GM21786 (cell line): ENCODE data around the gene RAB14.
"Not testable (repeated sequence)": the region's sequence is repeated elsewhere in the genome, so short reads cannot be mapped to it uniquely, and the experiment has no call there.

ENCODE experiments used
- ATAC-seq: cut with Tn5 transposase; IDR thresholded peaks from one replicate; pipeline ENCODE4 v1.9.1; 2021; ENCODE audit not compliant: unreplicated experiment

The RAB14 gene

DNA sequence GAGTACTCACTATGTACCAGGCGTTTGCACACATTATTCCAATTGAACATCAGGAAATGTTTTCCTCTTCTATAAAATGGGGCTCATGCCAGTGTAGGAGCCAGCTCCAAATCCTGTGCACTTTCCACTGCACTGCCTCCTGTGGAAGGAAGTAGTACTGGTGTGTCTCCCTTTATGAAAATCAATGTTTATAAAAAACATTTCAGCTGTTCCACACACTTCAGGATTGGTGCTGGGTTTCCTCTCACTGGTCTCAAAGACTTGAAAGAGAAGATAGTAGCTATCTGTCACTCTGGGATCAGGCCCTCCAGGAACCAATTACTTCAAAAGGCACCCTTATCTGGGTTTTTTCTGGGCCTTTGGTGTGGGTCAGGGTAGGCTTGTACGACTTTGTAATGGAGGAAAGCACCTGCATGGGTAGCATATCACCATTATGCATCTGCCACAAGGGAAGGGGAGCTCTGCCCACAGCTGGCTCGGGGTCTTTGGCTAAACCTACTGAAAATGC, 32.5 kb downstream of the RAB14 start:
- no peak for ATAC-seq

DNA sequence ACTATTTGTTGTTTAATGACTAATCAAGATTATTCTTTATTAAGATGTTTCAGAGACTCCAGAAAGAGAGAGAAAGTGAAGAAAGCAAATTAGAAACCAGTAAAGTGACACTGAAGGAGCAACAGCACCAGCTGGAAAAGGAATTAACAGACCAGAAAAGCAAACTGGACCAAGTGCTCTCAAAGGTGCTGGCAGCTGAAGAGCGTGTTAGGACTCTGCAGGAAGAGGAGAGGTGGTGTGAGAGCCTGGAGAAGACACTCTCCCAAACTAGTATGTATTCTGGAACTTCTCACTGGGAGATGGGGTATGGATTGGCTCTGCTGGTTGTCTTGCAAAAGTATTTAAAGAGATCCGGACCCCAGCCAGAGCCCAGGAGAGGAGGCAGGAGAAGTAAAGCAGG, 33.6 kb downstream of the RAB14 start:
- no peak for ATAC-seq

DNA sequence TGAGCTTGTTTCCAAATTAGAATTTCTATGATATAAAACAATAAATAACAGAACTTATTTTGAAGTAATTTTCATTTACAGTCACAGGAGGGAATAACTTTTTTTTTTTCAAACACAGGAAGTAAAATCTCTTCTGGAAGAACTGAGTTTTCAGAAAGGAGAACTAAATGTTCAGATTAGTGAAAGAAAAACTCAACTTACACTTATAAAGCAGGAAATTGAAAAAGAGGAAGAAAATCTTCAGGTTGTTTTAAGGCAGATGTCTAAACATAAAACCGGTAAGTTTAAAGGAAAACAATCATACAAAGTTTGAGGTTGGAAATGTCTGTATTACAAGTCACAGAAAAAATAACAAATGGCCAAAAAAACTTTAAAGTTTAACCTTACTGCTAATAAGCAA, 41.6 kb downstream of the RAB14 start:
- no peak for ATAC-seq

DNA sequence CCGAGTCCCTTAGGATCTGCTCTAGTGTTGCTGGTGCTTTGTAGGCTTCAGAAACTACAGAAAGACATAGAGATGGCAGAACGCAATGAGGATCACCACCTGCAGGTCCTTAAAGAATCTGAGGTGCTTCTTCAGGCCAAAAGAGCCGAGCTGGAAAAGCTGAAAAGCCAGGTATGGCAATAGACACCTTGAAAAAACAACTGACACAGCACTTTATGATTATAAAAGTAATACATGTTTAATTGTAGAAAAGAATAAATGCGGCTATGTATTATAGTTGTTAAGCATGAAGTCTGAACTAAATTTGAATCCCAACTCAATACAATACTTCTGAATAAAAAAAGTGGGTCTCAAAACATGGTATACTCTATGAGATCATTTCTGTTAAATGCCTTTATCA, 43.7 kb downstream of the RAB14 start:
- ATAC-seq: no peak

DNA sequence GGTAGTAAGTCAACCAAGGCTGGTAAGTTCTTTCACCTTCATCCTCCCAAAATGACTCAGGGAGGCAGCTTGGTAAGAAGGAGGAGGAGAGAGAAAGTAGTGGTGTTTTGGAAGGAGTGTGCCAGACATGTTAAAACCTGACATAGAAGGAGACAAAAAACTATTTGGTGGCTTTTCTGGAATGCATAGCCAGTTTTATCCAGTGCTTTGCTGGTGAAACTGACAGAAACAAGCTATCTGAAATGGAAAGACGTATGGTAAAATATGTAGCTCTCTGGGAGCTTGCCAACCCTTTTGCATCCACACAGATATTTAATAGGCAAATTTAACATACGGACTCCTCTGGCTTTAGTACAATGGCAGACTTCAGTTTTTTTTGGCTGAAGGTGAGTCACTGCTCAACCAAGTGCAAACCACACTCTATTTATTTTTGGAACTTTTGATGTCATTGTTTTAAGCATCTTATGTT, 45.4 kb downstream of the RAB14 start:
- ATAC-seq: peak; percentile 76

DNA sequence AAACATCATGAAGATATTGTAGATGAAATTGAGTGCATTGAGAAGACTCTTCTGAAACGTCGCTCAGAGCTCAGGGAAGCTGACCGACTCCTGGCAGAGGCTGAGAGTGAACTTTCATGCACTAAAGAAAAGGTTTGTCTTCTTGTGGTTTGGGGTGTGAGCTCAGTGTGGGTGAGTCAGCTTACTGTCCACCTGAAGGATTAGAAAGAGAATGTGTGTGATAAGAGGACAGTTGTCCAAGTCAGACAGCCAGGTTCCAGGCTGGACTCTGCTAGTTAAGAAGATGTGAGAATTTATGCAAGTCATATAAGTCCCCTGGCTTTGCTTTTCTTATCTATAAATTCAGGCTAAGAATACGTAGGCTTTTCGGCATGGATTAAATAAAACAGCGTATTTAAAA, 46.9 kb downstream of the RAB14 start:
- ATAC-seq: no peak

DNA sequence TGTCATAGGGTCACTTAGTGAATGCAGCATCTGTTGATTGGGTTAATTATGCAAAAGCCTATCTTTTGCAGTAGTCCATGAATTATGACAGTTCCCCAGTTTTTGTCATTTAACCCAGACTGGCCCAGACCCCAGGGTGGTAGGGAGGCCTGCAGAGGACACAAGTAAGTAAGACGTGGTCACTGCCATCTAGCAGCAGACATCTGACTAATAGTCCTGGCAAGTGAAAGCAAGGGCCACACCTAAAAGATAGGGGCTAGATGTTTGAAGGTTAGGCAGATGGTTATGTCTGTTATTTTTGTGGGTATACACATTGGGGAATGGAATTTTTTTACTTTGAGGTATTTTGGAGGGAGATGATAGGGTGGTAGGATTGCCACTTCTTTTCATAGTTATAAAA, 48.0 kb downstream of the RAB14 start:
- ATAC-seq: no peak

DNA sequence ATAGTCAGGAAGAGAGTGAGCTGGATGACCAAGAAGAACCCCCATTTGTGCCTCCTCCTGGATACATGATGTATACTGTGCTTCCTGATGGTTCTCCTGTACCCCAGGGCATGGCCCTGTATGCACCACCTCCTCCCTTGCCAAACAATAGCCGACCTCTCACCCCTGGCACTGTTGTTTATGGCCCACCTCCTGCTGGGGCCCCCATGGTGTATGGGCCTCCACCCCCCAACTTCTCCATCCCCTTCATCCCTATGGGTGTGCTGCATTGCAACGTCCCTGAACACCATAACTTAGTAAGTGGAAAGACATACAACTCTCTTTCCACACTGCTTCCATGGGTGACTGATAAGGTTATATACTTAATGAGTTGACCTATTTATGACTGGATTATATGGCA, 51.5 kb downstream of the RAB14 start:
- no peak for ATAC-seq

DNA sequence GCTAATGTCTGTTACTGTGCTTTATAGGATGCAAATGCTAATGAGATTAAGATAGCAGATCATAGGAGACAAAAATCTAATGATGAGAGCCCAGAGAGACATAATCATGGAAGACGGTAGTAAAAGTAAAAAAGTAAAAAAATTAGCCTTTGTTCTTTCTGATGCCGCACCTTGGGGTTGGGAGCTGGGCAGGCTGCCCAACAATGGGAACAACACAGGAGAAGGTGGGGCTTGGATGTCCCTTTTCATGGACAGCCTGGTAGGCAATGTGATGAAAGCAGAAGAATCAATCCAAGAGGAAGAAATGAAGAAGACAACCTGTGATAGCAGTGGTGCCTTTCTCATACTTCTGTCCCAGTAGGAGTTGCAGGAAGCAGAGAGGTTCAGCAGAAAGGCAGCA, 57.2 kb downstream of the RAB14 start:
- ATAC-seq: no peak

DNA sequence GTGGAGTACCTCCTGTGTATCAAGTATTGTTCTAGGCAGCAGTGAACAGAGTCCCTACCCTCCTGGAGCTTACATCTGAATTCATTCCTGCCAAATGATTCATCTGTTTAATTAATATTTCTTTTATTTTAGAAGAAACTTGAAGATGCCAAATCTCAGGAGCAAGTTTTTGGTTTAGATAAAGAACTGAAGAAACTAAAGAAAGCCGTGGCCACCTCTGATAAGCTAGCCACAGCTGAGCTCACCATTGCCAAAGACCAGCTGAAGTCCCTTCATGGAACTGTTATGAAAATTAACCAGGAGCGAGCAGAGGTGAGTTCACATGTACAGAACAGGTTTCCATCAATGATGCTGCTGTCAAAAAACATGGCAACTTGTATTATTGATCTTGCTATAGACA, 57.9 kb downstream of the RAB14 start:
- ATAC-seq: no peak

DNA sequence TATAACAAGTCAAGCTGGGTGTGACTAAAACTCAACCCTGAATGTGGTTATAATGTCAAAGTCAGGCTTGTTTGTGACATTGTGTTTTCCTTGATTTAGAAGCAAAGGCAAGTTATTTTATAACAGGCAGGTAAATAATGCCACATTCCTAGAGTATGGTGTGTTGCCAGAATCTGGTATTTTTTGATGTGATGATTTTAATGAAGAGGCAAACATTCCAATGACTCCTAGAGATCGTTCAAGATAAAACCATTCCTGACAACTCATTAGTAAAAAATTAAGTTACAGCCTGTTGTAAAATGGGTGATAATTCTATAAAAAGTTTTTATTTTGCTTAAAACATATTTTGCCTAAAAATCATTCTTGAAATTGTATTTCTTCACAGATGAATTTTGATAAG, 60.0 kb downstream of the RAB14 start:
- no peak for ATAC-seq

DNA sequence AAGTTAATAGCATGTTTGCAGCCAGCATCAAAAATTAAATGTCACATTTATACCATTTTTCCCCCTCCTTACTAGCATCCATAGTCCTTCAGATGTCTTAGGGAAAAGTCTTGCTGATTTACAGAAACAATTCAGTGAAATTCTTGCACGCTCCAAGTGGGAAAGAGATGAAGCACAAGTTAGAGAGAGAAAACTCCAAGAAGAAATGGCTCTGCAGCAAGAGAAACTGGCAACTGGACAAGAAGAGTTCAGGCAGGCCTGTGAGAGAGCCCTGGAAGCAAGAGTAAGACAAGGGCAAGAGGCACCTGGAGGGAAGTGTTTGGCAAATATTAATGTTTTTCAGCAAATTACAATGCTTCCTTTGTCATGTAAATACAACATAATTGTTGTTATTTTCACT, 60.4 kb downstream of the RAB14 start:
- no peak for ATAC-seq

DNA sequence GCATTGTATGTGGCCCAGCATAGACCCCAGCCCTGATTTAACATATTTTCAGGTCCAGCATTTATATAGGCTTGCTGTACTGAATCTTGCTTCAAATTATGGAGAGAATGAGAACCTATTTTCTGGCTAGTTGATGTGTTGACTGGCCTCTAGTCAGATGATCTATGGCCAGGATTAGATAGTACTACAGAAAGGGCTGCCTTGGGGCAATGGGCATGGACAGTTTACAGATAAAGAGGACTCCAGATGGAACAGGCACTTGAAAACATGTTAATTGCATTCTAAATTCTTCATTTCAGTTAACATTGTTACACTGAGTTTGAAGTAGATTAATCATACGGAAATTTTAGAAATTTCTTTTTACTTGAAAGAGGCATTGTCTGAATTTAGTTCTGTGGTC, 61.5 kb downstream of the RAB14 start:
- ATAC-seq: no peak

DNA sequence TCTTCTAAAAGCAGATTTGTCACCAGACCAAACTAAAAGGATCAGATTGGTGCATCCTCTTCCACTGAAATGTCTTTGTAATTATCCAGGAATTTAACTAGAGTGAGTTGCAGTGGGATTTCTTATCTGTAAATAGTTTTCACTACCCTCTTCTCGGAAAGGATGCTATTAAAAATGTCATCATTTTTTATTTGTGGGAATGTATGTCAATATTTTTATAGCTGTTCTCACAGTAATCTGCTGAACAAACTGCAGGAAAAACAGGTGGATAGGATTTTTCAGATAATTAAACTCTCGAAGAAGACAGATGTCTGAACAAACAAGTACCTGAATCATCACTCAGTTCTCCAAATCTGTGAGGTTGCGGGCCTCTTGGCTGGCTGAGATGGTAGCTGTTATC, 62.7 kb downstream of the RAB14 start:
- ATAC-seq: no peak

DNA sequence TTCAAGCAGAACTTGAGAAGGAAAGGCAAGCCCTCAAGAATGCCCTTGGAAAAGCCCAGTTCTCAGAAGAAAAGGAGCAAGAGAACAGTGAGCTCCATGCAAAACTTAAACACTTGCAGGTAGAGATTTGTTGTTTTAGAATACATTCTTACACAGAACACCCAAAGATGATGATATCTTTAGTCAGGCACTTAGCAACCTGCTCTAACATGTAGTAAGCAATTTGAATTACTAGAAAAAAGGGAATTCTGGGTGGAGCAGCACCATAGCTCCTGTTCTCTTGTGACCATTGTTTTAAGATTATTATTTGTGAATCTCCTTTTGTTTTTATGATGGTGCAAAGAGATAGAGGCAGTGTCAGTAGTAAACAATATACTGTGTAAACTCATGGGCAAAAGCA, 63.1 kb downstream of the RAB14 start:
- no peak for ATAC-seq

DNA sequence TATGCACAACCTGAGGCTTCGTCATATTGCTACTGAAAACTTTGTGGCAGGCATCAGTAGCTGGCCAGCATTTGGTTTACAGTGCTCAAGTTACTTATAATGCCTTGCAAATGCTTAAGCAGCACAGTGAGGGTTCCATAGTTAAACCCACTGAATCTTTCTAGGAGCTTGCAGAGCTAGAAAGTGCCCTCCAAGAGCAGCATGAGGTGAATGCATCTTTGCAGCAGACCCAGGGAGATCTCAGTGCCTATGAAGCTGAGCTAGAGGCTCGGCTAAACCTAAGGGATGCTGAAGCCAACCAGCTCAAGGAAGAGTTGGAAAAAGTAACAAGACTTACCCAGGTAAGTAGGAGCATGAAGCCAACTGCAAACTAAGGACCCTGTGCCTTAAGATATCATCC, 66.0 kb downstream of the RAB14 start:
- no peak for ATAC-seq

DNA sequence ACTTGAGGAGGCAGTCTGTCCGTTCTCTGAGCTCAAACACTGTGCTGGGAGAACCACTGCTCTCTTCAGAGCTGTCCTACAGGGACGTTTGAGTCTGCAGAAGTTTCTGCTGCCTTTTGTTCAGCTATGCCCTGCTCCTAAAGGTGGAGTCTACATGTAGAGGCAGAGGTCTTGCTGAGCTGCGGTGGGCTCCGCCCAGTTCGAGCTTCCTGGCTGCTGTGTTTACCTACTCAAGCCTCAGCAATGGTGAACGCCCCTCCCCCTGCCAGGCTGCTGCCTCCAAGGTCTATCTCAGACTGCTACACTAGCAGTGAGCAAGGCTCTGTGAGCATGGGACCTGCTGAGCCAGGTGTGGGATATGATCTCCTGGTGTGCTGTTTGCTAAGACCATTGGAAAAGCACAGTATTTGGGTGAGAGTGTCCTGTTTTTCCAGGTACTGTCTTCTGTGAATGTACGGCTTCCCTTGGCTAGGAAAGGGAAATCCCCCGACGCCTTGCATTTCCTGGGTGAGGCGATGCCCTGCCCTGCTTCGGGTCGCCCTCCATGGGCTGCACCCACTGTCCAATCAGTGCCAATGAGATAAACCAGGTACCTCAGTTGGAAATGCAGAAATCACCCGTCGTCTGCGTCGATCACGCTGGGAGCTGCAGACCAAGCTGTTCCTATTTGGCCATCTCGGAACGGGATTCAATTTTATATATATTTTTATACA, 68.4 kb downstream of the RAB14 start:
- no peak for ATAC-seq

DNA sequence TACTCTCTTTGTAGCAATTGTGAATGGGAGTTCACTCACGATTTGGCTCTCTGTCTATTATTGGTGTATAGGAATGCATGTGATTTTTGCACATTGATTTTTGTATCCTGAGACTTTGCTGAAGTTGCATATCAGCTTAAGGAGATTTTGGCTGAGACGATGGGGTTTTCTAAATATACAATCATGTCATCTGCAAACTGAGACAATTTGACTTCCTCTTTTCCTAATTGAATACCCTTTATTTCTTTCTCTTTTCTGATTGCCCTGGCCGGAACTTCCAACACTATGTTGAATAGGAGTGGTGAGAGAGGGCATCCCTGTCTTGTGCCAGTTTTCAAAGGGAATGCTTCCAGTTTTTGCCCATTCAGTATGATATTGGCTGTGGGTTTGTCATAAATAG, 72.3 kb downstream of the RAB14 start:
- not testable (repeated sequence) for ATAC-seq
